B cell (primary cell): ENCODE data around the gene PC. TPM values are rescaled to one million over a fixed set of nuclear protein-coding genes. Genes with fewer than 3 reads are reported as not detected.

Source experiments
- ATAC-seq: fragments of 200-7000 bp; cut with Tn5 transposase; one replicate; pipeline ENCODE4 v1.10.0; 2021; ENCODE audit warnings: low read depth, mild to moderate bottlenecking, moderate number of reproducible peaks, moderate library complexity
- CTCF ChIA-PET: fragments of 350-600 bp; sonication (Branson Sonifier 250); formaldehyde crosslinking; loops from one replicate; lab custom pipeline; 2021; ENCODE audit warnings: antibody characterized with exemption, inconsistent platforms; lab: Charles Lee
- POLR2A ChIA-PET: fragments of 350-600 bp; sonication (Branson Sonifier 250); formaldehyde crosslinking; loops from one replicate; lab custom pipeline; 2021; ENCODE audit warnings: antibody characterized with exemption; lab: Charles Lee
- DNase-seq: peaks from one replicate; pipeline ENCODE4 v3.0.0; 2013
- H2AFZ ChIP-seq: 2 replicates; pipeline ENCODE4 v1.6.1; 2012; ENCODE audit warnings: mild to moderate bottlenecking, low read depth, low read length; ENCODE audit not compliant: insufficient read depth, poor library complexity, severe bottlenecking
- H3K27ac ChIP-seq, 2 donors: 1 replicate in 1 of 2; 2 replicates in 1 of 2; pipeline ENCODE4 v1.5.1; 2012 to 2013; ENCODE audit warnings: low read length in 2 of 2, mild to moderate bottlenecking in 2 of 2, moderate library complexity in 1 of 2
- H3K27me3 ChIP-seq, 4 experiments: fragments of 200-600 bp in 1 of 4; sonication (generic) in 1 of 4; replicated peaks in 1 of 4; 1 replicate in 2 of 4; 2 replicates in 2 of 4; pipeline versions ENCODE4 v1.6.1 to v1.7.0; 2013 to 2016; ENCODE audit warnings: low read length in 3 of 4, mild to moderate bottlenecking in 2 of 4, mixed read lengths in 1 of 4, moderate library complexity in 1 of 4; ENCODE audit not compliant: insufficient read depth in 4 of 4, control insufficient read depth in 3 of 4; ENCODE audit errors: control extremely low read depth in 1 of 4
- H3K36me3 ChIP-seq, 2 experiments: replicated peaks in 1 of 2; 1 replicate in 1 of 2; 2 replicates in 1 of 2; pipeline versions ENCODE4 v1.6.1 to v1.7.1; 2013; ENCODE audit warnings: low read length in 1 of 2; ENCODE audit not compliant: insufficient read depth in 2 of 2, control insufficient read depth in 1 of 2; ENCODE audit errors: control extremely low read depth in 1 of 2, extremely low read depth in 1 of 2
- H3K4me1 ChIP-seq, 2 donors: fragments of 200-600 bp in 1 of 2; sonication (generic) in 1 of 2; 1 replicate in 1 of 2; 2 replicates in 1 of 2; pipeline versions ENCODE4 v1.5.1 to v1.6.1; 2013 to 2017; ENCODE audit warnings: low read length in 2 of 2; ENCODE audit not compliant: control insufficient read depth in 2 of 2, insufficient read depth in 2 of 2
- H3K4me2 ChIP-seq: replicated peaks from 2 replicates; pipeline ENCODE3; 2012; ENCODE audit warnings: mild to moderate bottlenecking, low read depth, low read length; ENCODE audit not compliant: poor library complexity, severe bottlenecking
- H3K4me3 ChIP-seq, 5 experiments: fragments of 200-600 bp in 1 of 5; sonication (generic) in 1 of 5; 1 replicate in 3 of 5; 2 replicates in 2 of 5; pipeline versions ENCODE4 v1.5.1 to v1.7.0; 2011 to 2016; ENCODE audit warnings: low read length in 4 of 5, mild to moderate bottlenecking in 4 of 5, low read depth in 2 of 5, control low read depth in 1 of 5, moderate library complexity in 1 of 5; ENCODE audit not compliant: insufficient read depth in 1 of 5; ENCODE audit errors: control extremely low read depth in 1 of 5, extremely low read depth in 1 of 5
- H3K79me2 ChIP-seq: fragments of 200-600 bp; sonication (generic); one replicate; pipeline ENCODE4 v1.6.0; 2016; ENCODE audit warnings: low read length; ENCODE audit not compliant: control insufficient read depth, insufficient read depth
- H3K9ac ChIP-seq: fragments of 200-600 bp; sonication (generic); 2 replicates; pipeline ENCODE4 v1.6.1; 2017; ENCODE audit warnings: mild to moderate bottlenecking, low read length, moderate library complexity
- H3K9me3 ChIP-seq, 3 donors: one replicate each; pipeline versions ENCODE4 v1.6.1 to v1.7.1; 2013; ENCODE audit warnings: low read length in 2 of 3; ENCODE audit not compliant: control insufficient read depth in 2 of 3, insufficient read depth in 1 of 3; ENCODE audit errors: control extremely low read depth in 1 of 3
- H4K20me1 ChIP-seq: 2 replicates; pipeline ENCODE4 v1.6.0; 2012; ENCODE audit warnings: mild to moderate bottlenecking, low read length; ENCODE audit not compliant: insufficient read depth, control insufficient read depth, poor library complexity, severe bottlenecking
- H3K27ac Mint-ChIP-seq: one replicate; pipeline ENCODE4 v1.8.0; 2021; ENCODE audit warnings: mixed read lengths
- H3K27me3 Mint-ChIP-seq: one replicate; pipeline ENCODE4 v1.8.0; 2021; ENCODE audit warnings: mixed read lengths
- H3K4me1 Mint-ChIP-seq: one replicate; pipeline ENCODE4 v1.8.0; 2021; ENCODE audit warnings: mixed read lengths
- H3K4me3 Mint-ChIP-seq: one replicate; pipeline ENCODE4 v1.8.0; 2021; ENCODE audit warnings: mixed read lengths
- H3K9me3 Mint-ChIP-seq: one replicate; pipeline ENCODE4 v1.8.0; 2022; ENCODE audit warnings: mixed read lengths; ENCODE audit not compliant: insufficient read depth
- CTCF ChIP-seq: fragments of 200-600 bp; IDR thresholded peaks from one replicate; pipeline ENCODE4 v1.8.0; 2022; ENCODE audit warnings: antibody characterized with exemption, mild to moderate bottlenecking
- EZH2 ChIP-seq: IDR thresholded peaks from 2 replicates; pipeline ENCODE4 v1.6.1; 2012; ENCODE audit warnings: borderline replicate concordance, low read depth, mild to moderate bottlenecking, moderate library complexity, low read length; ENCODE audit not compliant: insufficient read depth, poor library complexity, severe bottlenecking
- WGBS: methylation state at CpG from one replicate; pipeline ENCODE4 v1.1.5; 2013; ENCODE audit warnings: missing lambda C conversion rate; ENCODE audit not compliant: insufficient coverage; 5-methylcytosine and 5-hydroxymethylcytosine counted together
- intact Hi-C: fragments of 100-400 bp; cut with micrococcal nuclease; formaldehyde crosslinking; loops from one replicate; pipeline ENCODE4 v1.10.0; 2022
- polyA plus RNA-seq: library from polyadenylated mRNA; depleted of rRNA; stranded (reverse); fragments of >200 nt; gene quantifications from 2 replicates; pipeline ENCODE4 v1.2.3, GENCODE V29; 2012
- total RNA-seq, 2 donors: library from RNA; stranded (reverse); fragments of 120-200 nt in 1 of 2; gene quantifications; 1 replicate in 1 of 2; 2 replicates in 1 of 2; pipeline versions ENCODE4 v1.2.3 to v1.2.4, GENCODE V29; 2013 to 2022

Gene PC
- total and polyA plus RNA-seq, 2 donors (not counting 1 experiment from before 2014, with no cell fraction given) = 1.5 to 4.4 TPM

- ChIA-PET POLR2A (no interaction called here), CTCF (interaction anchor here (0.6 to 1.7 kb wide), 3 partner anchors 23 to 435 kb away, joined by 3 to 4 read pairs (median 4); partner anchors contain the start of gene RCE1)
- intact Hi-C loops = no loop called here
- H3K4me3 Mint-ChIP-seq = no peak overlapping the region
- H3K79me2 ChIP-seq = no peaks in the 10 kb centered on the region
- no peaks in the 10 kb centered on the region for H3K9me3 ChIP-seq
- no peak overlapping the region for H2AFZ ChIP-seq
- no peak overlapping the region for H3K4me2 ChIP-seq
- H3K27me3 Mint-ChIP-seq = no peaks in the 10 kb centered on the region
- no peaks in the 10 kb centered on the region for H3K9me3 Mint-ChIP-seq
- peaks cover 4 to 10% of the 10 kb centered on the region in 2 donors for H3K4me1 ChIP-seq
- H3K36me3 ChIP-seq = no peaks in the 10 kb centered on the region
- no peak overlapping the region for H3K4me3 ChIP-seq
- no peak for ATAC-seq
- no peaks in the 10 kb centered on the region for H3K27me3 ChIP-seq
- no peak overlapping the region for H3K27ac ChIP-seq
- no peak overlapping the region for H3K9ac ChIP-seq
- TF ChIP-seq CTCF = no peak
- no peak for TF ChIP-seq EZH2
- no peaks in the 10 kb centered on the region for H4K20me1 ChIP-seq
- DNase-seq = no peak
- 91% methylated on average over 7 of the region's 7 CpGs for WGBS
- H3K4me1 Mint-ChIP-seq = peaks cover 16% of the 10 kb centered on the region
- no peak overlapping the region for H3K27ac Mint-ChIP-seq
Measured at GRCh38 chr11:66866511-66866986, 91.6 kb downstream of the PC start.

GRCh38 chr11:66866007-66866406 is 92.2 kb downstream of the PC start:
- CTCF ChIA-PET = interaction anchor here (0.6 to 1.4 kb wide), 2 partner anchors 18 to 434 kb away, joined by 3 to 4 read pairs; no protein-coding TSS in a partner anchor
- H3K4me1 Mint-ChIP-seq = peaks cover 16% of the 10 kb centered on the region
- Histone ChIP-seq H3K79me2 (no peaks in the 10 kb centered on the region), H3K27ac (no peak overlapping the region), H3K9ac (no peak overlapping the region), H2AFZ (no peak overlapping the region), H3K4me3 (no peak overlapping the region), H3K4me1 (peaks cover 4 to 10% of the 10 kb centered on the region in 2 donors), H3K9me3 (no peaks in the 10 kb centered on the region), H3K36me3 (no peaks in the 10 kb centered on the region), H4K20me1 (no peaks in the 10 kb centered on the region), H3K27me3 (no peaks in the 10 kb centered on the region), H3K4me2 (no peak overlapping the region)
- H3K27me3 Mint-ChIP-seq = no peaks in the 10 kb centered on the region
- intact Hi-C loops = no loop called here
- 96% methylated on average over 21 of the region's 23 CpGs for WGBS
- TF ChIP-seq EZH2 (no peak), CTCF (no peak)
- H3K9me3 Mint-ChIP-seq = no peaks in the 10 kb centered on the region
- POLR2A ChIA-PET = interaction anchor here (0.7 kb wide), 1 partner anchor 10 kb away, joined by 6 read pairs; no protein-coding TSS in a partner anchor
- DNase-seq (no peak), ATAC-seq (no peak)
- H3K4me3 Mint-ChIP-seq = no peak overlapping the region
- H3K27ac Mint-ChIP-seq = no peak overlapping the region
